Thyroid gland (tissue), 4 donors: Measurements from ENCODE around the gene MACF1. TPM values are rescaled to one million over a fixed set of nuclear protein-coding genes. Genes with fewer than 3 reads are reported as not detected.
"Not testable (repeated sequence)": the region's sequence is repeated elsewhere in the genome, so short reads cannot be mapped to it uniquely, and the experiment has no call there.

Experiments
- DNase-seq, 2 donors: peaks; one replicate each; pipeline ENCODE4 v3.0.0-alpha.2; 2019
- H3K27ac ChIP-seq, 3 donors: fragments of 200-600 bp; sonication (generic); 1 replicate in 2 of 3; 2 replicates in 1 of 3; pipeline ENCODE4 v1.5.1; 2016 to 2019; ENCODE audit warnings: mild to moderate bottlenecking in 1 of 3, moderate library complexity in 1 of 3
- H3K27me3 ChIP-seq: fragments of 200-600 bp; sonication (generic); one replicate; pipeline ENCODE4 v1.5.1; 2019
- H3K36me3 ChIP-seq, 2 donors: fragments of 200-600 bp; sonication (generic); one replicate each; pipeline ENCODE4 v1.5.1; 2016 to 2019
- H3K4me1 ChIP-seq, 2 donors: fragments of 200-600 bp; sonication (generic); one replicate each; pipeline ENCODE4 v1.5.1; 2017 to 2019
- H3K4me3 ChIP-seq, 3 donors: fragments of 200-600 bp; sonication (generic); replicated peaks in 1 of 3; 1 replicate in 2 of 3; 2 replicates in 1 of 3; pipeline ENCODE4 v1.5.1; 2016; ENCODE audit warnings: mild to moderate bottlenecking in 1 of 3
- H3K9me3 ChIP-seq: fragments of 200-600 bp; sonication (generic); one replicate; pipeline ENCODE4 v1.5.1; 2017
- CTCF ChIP-seq, 6 experiments: fragments of 200-600 bp in 3 of 6; fragments of 450-650 bp in 3 of 6; sonication (generic) in 3 of 6; IDR thresholded peaks; one replicate each; pipeline ENCODE4 v1.5.1; 2016 to 2019; ENCODE audit warnings: antibody characterized with exemption in 6 of 6, mild to moderate bottlenecking in 2 of 6, inconsistent platforms in 1 of 6, moderate library complexity in 1 of 6
- POLR2A ChIP-seq, 2 donors: fragments of 450-650 bp; IDR thresholded peaks; one replicate each; pipeline ENCODE4 v1.6.1; 2017; ENCODE audit warnings: antibody characterized with exemption in 2 of 2, mild to moderate bottlenecking in 2 of 2, moderate library complexity in 1 of 2
- WGBS, 2 donors: methylation state at CpG; one replicate each; pipeline ENCODE4 v1.1.5; 2017; 5-methylcytosine and 5-hydroxymethylcytosine counted together
- intact Hi-C: fragments of 100-400 bp; cut with DNase I; formaldehyde crosslinking; loops from one replicate; pipeline ENCODE4 v1.15.1; 2023
- total RNA-seq, 4 donors: library from RNA; depleted of rRNA; stranded (reverse); fragments of >200 nt; gene quantifications; one replicate each; pipeline ENCODE4 v1.2.3, GENCODE V29; 2016

MACF1 gene
- total RNA-seq, 4 donors from 2014 or later: 308 to 834 (median 427) TPM

- Histone ChIP-seq H3K27me3 (no peaks in the 10 kb centered on the region), H3K9me3 (no peaks in the 10 kb centered on the region), H3K36me3 (no peaks in the 10 kb centered on the region), H3K27ac (no peak overlapping the region), H3K4me1 (peaks cover 0 to 15% of the 10 kb centered on the region in 2 donors), H3K4me3 (no peak overlapping the region)
- no peak for TF ChIP-seq CTCF (IDR thresholded peaks at IDR 0.05)
- TF ChIP-seq POLR2A (IDR thresholded peaks at IDR 0.05): no peak
- 70 to 73% methylated on average over 4 of the region's 5 CpGs for WGBS, 2 donors
- intact Hi-C loops: no loop called here
- no peak for DNase-seq
These were observed 293.1 kb downstream of the MACF1 start for GRCh38 chr1:39497585-39497984.

GRCh38 chr1:39498096-39498710, 293.7 kb downstream of the MACF1 start:
- H3K27me3 ChIP-seq, DNase-seq, H3K36me3 ChIP-seq, H3K27ac ChIP-seq, intact Hi-C loops, H3K4me3 ChIP-seq, H3K9me3 ChIP-seq: not testable (repeated sequence)
- peaks cover 0 to 11% of the 10 kb centered on the region in 2 donors for H3K4me1 ChIP-seq
- 81 to 84% methylated on average over 5 to 7 of the region's 9 CpGs for WGBS, 2 donors

GRCh38 chr1:39498821-39499220, 294.3 kb downstream of the MACF1 start:
- H3K27ac ChIP-seq: peak overlapping the region in 1 of 3 donors; percentile 24
- H3K4me1 ChIP-seq, intact Hi-C loops, H3K36me3 ChIP-seq, DNase-seq, H3K9me3 ChIP-seq, H3K27me3 ChIP-seq, H3K4me3 ChIP-seq: not testable (repeated sequence)
- 98% methylated on average over 8 of the region's 15 CpGs; no CpG with 5 or more reads in 1 of the 2 donors for WGBS, 2 donors

GRCh38 chr1:39499668-39500067, 295.2 kb downstream of the MACF1 start:
- TF ChIP-seq CTCF (IDR thresholded peaks at IDR 0.05): no peak
- no peak for TF ChIP-seq POLR2A (IDR thresholded peaks at IDR 0.05)
- intact Hi-C loops: no loop called here
- WGBS, 2 donors: 42 to 52% methylated on average over 3 to 5 of the region's 5 CpGs
- H3K9me3 ChIP-seq: no peaks in the 10 kb centered on the region
- no peak overlapping the region for H3K4me3 ChIP-seq
- no peaks in the 10 kb centered on the region for H3K27me3 ChIP-seq
- peak overlapping the region in 2 of 3 donors; percentile 24 to 50 for H3K27ac ChIP-seq
- H3K4me1 ChIP-seq: peaks cover 0 to 9% of the 10 kb centered on the region in 2 donors
- no peaks in the 10 kb centered on the region for H3K36me3 ChIP-seq
- peak; percentile 31 to 50 for DNase-seq

GRCh38 chr1:39500862-39501389, 296.4 kb downstream of the MACF1 start:
- no peaks in the 10 kb centered on the region for H3K36me3 ChIP-seq
- intact Hi-C loops: no loop called here
- no peak overlapping the region for H3K4me3 ChIP-seq
- H3K4me1 ChIP-seq: peaks cover 0 to 9% of the 10 kb centered on the region in 2 donors
- 91 to 92% methylated on average over 4 of the region's 4 CpGs for WGBS, 2 donors
- TF ChIP-seq POLR2A (IDR thresholded peaks at IDR 0.05) (no peak), CTCF (IDR thresholded peaks at IDR 0.05) (no peak)
- H3K9me3 ChIP-seq: no peaks in the 10 kb centered on the region
- H3K27ac ChIP-seq: no peak overlapping the region
- H3K27me3 ChIP-seq: no peaks in the 10 kb centered on the region
- DNase-seq: no peak

GRCh38 chr1:39501666-39502065, 297.2 kb downstream of the MACF1 start:
- DNase-seq: no peak
- H3K36me3 ChIP-seq: no peaks in the 10 kb centered on the region
- 80 to 97% methylated on average over 5 of the region's 5 CpGs for WGBS, 2 donors
- H3K4me3 ChIP-seq: no peak overlapping the region
- H3K27me3 ChIP-seq: no peaks in the 10 kb centered on the region
- intact Hi-C loops: no loop called here
- peaks cover 0 to 9% of the 10 kb centered on the region in 2 donors for H3K4me1 ChIP-seq
- TF ChIP-seq CTCF (IDR thresholded peaks at IDR 0.05) (no peak), POLR2A (IDR thresholded peaks at IDR 0.05) (no peak)
- H3K27ac ChIP-seq: no peak overlapping the region
- no peaks in the 10 kb centered on the region for H3K9me3 ChIP-seq

- DNase-seq, H3K27me3 ChIP-seq, H3K4me3 ChIP-seq, intact Hi-C loops, H3K9me3 ChIP-seq, H3K36me3 ChIP-seq, H3K27ac ChIP-seq: not testable (repeated sequence)
- peaks cover 3 to 28% of the 10 kb centered on the region in 2 donors for H3K4me1 ChIP-seq
- WGBS, 2 donors: 81 to 83% methylated on average over 9 of the region's 9 CpGs
These were observed 299.9 kb downstream of the MACF1 start for GRCh38 chr1:39504436-39504835.
